Astrocyte of the cerebellum (primary cell): ENCODE measurements around the gene GNAQ.

ENCODE experiments used
- DNase-seq: peaks from one replicate; pipeline ENCODE4 v3.0.0-alpha.2; 2011; ENCODE audit warnings: low read depth
- H3K4me3 ChIP-seq: 2 replicates; pipeline ENCODE4 v1.5.1; 2011; ENCODE audit warnings: mild to moderate bottlenecking, low read depth, low read length, moderate library complexity
- CTCF ChIP-seq: IDR thresholded peaks from 2 replicates; pipeline ENCODE4 v1.5.1; 2012; ENCODE audit warnings: low read length, low read depth, moderate library complexity, mild to moderate bottlenecking; ENCODE audit errors: missing control alignments
- in situ Hi-C: cut with HindIII; loops from 2 replicates; pipeline ENCODE4 v1.10.0; 2017; ENCODE audit warnings: low sequenced_read_pairs

GNAQ gene

GRCh38 chr9:77753180-77753579, 278.4 kb downstream of the GNAQ start:
- DNase-seq: no peak
- no peak for TF ChIP-seq CTCF
- no peak overlapping the region for H3K4me3 ChIP-seq
- in situ Hi-C loops: no loop called here

- DNase-seq: peak; percentile 93
- H3K4me3 ChIP-seq: no peak overlapping the region
- TF ChIP-seq CTCF: peak; percentile 30
- in situ Hi-C loops: no loop called here
Observed at GRCh38 chr9:77752554-77752953, 279.1 kb downstream of the GNAQ start.

- H3K4me3 ChIP-seq: no peak overlapping the region
- peak; percentile 45 for TF ChIP-seq CTCF
- in situ Hi-C loops: no loop called here
- DNase-seq: peak; percentile 81
Observed at GRCh38 chr9:77751341-77752091, 280.1 kb downstream of the GNAQ start.

- peak; percentile 55 for DNase-seq
- TF ChIP-seq CTCF: no peak
- no peak overlapping the region for H3K4me3 ChIP-seq
- in situ Hi-C loops: no loop called here
Observed at GRCh38 chr9:77750981-77751340, 280.6 kb downstream of the GNAQ start.

GRCh38 chr9:77750284-77750683, 281.3 kb downstream of the GNAQ start:
- in situ Hi-C loops: no loop called here
- no peak overlapping the region for H3K4me3 ChIP-seq
- TF ChIP-seq CTCF: no peak
- DNase-seq: no peak

- TF ChIP-seq CTCF: no peak
- DNase-seq: no peak
- no peak overlapping the region for H3K4me3 ChIP-seq
- in situ Hi-C loops: no loop called here
Observed at GRCh38 chr9:77748214-77748772, 283.3 kb downstream of the GNAQ start.
